D721Med (cell line): ENCODE measurements around the gene CLN6.

Experiments used
- DNase-seq: peaks from one replicate; pipeline ENCODE4 v3.0.0; 2011; ENCODE audit warnings: low spot score; ENCODE audit not compliant: insufficient read length
- FAIRE-seq: peaks from 2 replicates; lab custom pipeline; 2011; peaks lifted over from hg19 to GRCh38; lab: Jason Lieb, UNC
- TF ChIP-seq, protein P1 (sequence below): IDR thresholded peaks from 2 replicates; pipeline ENCODE4 v1.5.1; 2012; ENCODE audit warnings: mild to moderate bottlenecking, control low read depth; ENCODE audit not compliant: insufficient read depth; ENCODE audit errors: missing control alignments

The CLN6 gene

DNA sequence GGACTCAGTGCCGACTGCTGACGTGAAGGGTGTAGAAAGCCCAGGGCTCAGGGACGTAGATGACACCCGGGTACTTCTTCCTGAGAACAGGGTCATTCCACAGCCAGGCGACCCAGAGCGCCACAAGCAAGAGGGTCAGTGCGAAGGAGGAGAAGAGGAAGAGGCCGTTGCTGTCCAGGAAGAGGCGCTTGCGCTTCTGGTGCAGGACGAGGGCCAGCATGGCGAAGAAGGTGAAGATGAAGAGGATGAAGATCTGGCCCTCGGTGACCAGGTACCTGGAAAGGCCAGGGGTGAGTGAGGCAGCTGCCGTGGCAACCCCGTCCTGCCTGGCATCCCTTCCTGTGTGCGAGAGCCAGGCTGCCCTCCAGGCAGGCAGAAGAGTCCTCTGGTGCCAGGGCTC is 21.4 kb downstream of the CLN6 start:
- FAIRE-seq = no peak
- no peak for DNase-seq
- TF ChIP-seq, protein P1, sequence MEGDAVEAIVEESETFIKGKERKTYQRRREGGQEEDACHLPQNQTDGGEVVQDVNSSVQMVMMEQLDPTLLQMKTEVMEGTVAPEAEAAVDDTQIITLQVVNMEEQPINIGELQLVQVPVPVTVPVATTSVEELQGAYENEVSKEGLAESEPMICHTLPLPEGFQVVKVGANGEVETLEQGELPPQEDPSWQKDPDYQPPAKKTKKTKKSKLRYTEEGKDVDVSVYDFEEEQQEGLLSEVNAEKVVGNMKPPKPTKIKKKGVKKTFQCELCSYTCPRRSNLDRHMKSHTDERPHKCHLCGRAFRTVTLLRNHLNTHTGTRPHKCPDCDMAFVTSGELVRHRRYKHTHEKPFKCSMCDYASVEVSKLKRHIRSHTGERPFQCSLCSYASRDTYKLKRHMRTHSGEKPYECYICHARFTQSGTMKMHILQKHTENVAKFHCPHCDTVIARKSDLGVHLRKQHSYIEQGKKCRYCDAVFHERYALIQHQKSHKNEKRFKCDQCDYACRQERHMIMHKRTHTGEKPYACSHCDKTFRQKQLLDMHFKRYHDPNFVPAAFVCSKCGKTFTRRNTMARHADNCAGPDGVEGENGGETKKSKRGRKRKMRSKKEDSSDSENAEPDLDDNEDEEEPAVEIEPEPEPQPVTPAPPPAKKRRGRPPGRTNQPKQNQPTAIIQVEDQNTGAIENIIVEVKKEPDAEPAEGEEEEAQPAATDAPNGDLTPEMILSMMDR = no peak

DNA sequence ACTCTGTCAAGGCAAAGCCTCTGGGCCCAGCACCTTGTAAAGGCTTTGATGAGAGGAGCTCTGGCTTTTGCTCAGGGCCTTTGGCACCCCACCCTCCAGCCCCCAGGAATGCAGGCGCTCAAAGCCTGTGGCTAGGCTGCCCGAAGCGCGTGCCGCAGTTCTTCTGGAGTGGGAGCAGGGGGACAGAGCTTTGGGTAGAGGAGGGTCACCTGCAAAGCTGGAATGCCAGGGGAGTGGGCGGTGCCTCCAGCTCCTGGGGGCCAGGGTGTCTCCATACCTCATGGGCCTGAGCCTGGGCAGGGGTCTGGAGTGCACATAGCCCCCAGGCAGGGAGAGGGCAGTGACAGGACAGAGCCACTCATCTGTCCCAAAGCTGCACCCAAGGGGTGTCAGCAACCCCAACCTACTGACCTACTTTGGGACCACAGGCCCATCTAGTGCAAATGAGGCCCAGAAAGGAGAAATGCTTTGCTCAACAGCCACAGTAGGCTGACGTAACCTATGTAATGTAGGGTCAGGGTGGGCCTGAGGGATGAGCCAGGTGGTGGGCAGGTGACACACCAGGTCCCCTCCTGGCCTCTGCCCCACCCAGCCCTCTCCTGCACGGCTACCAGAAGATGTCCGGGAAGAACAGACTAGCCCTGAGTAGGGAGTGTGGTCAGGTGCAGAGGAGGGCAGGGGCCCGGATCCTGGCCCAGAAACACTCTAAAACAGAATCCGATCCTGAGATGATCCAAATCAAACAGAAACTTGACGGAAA is 22.2 kb downstream of the CLN6 start:
- DNase-seq (no peak), FAIRE-seq (no peak)
- TF ChIP-seq, protein P1 = no peak

GRCh38 chr15:68206711-68207151 is 22.8 kb downstream of the CLN6 start:
- FAIRE-seq = no peak
- TF ChIP-seq, protein P1 = no peak
- DNase-seq = no peak

DNA sequence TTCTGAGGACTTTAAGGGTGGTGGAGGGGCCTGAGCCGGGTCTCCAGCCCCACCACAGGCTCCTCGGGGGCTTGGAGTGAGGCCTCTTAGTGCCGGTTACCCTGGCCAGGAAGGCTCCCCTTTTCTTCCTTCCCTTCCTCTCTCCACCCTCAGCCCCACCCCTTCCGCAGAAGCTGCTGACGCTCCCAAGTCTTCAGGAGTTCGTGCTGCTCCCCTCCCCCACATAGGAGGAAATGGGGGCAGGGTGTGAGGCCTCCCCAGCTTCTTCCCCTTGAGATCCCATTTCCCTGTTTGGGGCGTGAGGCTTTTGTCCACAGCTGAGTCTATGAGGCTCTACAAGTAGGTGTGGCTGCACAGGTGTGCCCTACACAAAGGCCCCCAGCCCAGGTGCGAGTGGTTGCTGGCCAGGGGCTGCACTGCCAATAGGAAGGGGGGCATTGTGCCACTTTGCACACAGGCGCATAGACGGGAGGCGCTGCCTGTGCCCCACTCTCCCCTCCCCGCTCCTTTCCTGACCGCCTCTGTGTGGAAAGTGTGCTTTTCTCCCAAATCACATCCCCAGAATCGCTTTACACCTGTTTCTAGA is 23.5 kb downstream of the CLN6 start:
- no peak for DNase-seq
- FAIRE-seq = no peak
- TF ChIP-seq, protein P1 = no peak

- TF ChIP-seq, protein P1 = no peak
- no peak for FAIRE-seq
- DNase-seq = no peak
These were observed 24.0 kb downstream of the CLN6 start for GRCh38 chr15:68205558-68205944.

DNA sequence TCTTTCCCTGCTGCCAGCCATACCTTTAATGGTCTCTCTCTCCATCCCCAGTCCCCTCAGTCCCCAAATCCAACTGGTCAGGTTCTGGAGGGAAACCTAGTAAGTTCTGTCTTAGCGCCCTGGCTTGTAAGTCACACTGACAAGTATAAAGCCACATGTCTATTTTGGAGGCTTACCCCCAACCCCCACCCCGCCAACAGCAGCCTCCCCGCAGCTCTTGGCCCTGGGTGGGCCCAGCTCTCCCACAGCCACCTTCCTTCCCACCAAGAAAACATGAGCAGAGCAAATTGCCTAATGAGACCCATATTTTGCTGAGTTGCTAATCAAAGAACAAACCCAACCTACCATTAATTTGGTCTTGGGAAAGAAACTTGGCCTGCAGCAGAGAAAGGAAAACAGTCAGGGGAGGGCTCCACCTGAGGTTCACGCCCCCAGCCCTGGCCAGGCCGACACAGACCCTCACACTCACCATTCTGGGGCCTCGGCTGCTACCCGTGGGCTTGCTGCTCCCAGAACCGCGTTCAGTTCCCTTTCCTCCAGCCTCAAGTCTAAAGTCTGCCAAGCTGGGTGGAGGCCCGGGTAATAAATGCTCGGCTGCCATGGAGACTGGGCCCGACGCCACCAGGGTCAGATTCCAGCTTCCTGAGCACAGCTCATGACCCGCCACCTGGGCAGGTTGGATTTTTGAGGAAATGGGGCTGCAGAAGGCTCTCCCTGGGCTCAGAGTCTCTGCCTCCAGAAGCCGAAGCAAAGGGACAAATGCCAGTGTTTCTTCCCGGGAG is 24.6 kb downstream of the CLN6 start, which contains the start of gene CALML4:
TSS of gene CALML4 (minus strand) at position 557 of the 782 bp plus-strand sequence. CDS start at position 472, 85 bp downstream.
- FAIRE-seq (no peak), DNase-seq (no peak)
- TF ChIP-seq, protein P1 = no peak
